DOHH2 (cell line): ENCODE measurements around the gene KCTD12.

ENCODE experiments used
- H3F3A ChIP-seq: fragments of 200-600 bp; sonication (generic), shearing (Covaris generic); 2 replicates; pipeline ENCODE4 v1.6.0; 2016; ENCODE audit warnings: antibody characterized with exemption, mild to moderate bottlenecking; ENCODE audit not compliant: control insufficient read depth, insufficient read depth
- H3K27ac ChIP-seq: fragments of 200-600 bp; sonication (generic); 2 replicates; pipeline ENCODE4 v1.5.1; 2014; ENCODE audit warnings: low read depth, mild to moderate bottlenecking, low read length, moderate library complexity
- H3K27me3 ChIP-seq: fragments of 200-600 bp; sonication (generic); 2 replicates; pipeline ENCODE4 v1.6.1; 2014; ENCODE audit warnings: mild to moderate bottlenecking, low read length, mixed read lengths; ENCODE audit not compliant: control insufficient read depth
- H3K36me3 ChIP-seq: fragments of 200-600 bp; sonication (generic); 2 replicates; pipeline ENCODE4 v1.6.1; 2014; ENCODE audit warnings: mild to moderate bottlenecking, low read length, moderate library complexity, mixed read lengths; ENCODE audit not compliant: control insufficient read depth
- H3K4me1 ChIP-seq: fragments of 200-600 bp; sonication (generic); 2 replicates; pipeline ENCODE4 v1.6.1; 2014; ENCODE audit warnings: mild to moderate bottlenecking, low read length, mixed read lengths; ENCODE audit not compliant: control insufficient read depth
- H3K4me2 ChIP-seq: fragments of 200-600 bp; sonication (generic); 2 replicates; pipeline ENCODE4 v1.6.0; 2014; ENCODE audit warnings: mild to moderate bottlenecking, low read length, moderate library complexity
- H3K4me3 ChIP-seq: fragments of 200-600 bp; sonication (generic); 2 replicates; pipeline ENCODE4 v1.5.1; 2014; ENCODE audit warnings: mild to moderate bottlenecking, low read length, mixed read lengths
- H3K79me2 ChIP-seq: fragments of 200-600 bp; sonication (generic); 2 replicates; pipeline ENCODE4 v1.6.1; 2014; ENCODE audit warnings: mild to moderate bottlenecking, low read length, mixed read lengths; ENCODE audit not compliant: control insufficient read depth
- H3K9me2 ChIP-seq: fragments of 200-600 bp; sonication (generic); replicated peaks from 2 replicates; pipeline ENCODE4 v1.6.1; 2014; ENCODE audit warnings: mild to moderate bottlenecking, low read length, mixed read lengths; ENCODE audit not compliant: control insufficient read depth
- H3K9me3 ChIP-seq: fragments of 200-600 bp; sonication (generic); 2 replicates; pipeline ENCODE4 v1.6.1; 2014; ENCODE audit warnings: antibody characterized with exemption, low read length, mixed read lengths; ENCODE audit not compliant: control insufficient read depth, insufficient read depth
- H4K20me1 ChIP-seq: fragments of 200-600 bp; sonication (generic); 2 replicates; pipeline ENCODE4 v1.6.0; 2014; ENCODE audit warnings: low read depth, mild to moderate bottlenecking, antibody characterized with exemption, low read length, moderate library complexity; ENCODE audit not compliant: control insufficient read depth, insufficient read depth
- EZH2phosphoT487 ChIP-seq: fragments of 200-600 bp; sonication (generic); IDR thresholded peaks from 2 replicates; pipeline ENCODE4 v1.6.1; 2017; ENCODE audit warnings: borderline replicate concordance, mild to moderate bottlenecking, antibody characterized with exemption, low read length, moderate library complexity, mixed read lengths
- TF ChIP-seq, protein P1 (sequence below): fragments of 200-600 bp; sonication (generic); IDR thresholded peaks from one replicate; pipeline ENCODE4 v1.5.1; 2014; ENCODE audit warnings: antibody characterized with exemption, mild to moderate bottlenecking, low read depth, low read length; ENCODE audit not compliant: poor library complexity, severe bottlenecking

KCTD12 gene

DNA sequence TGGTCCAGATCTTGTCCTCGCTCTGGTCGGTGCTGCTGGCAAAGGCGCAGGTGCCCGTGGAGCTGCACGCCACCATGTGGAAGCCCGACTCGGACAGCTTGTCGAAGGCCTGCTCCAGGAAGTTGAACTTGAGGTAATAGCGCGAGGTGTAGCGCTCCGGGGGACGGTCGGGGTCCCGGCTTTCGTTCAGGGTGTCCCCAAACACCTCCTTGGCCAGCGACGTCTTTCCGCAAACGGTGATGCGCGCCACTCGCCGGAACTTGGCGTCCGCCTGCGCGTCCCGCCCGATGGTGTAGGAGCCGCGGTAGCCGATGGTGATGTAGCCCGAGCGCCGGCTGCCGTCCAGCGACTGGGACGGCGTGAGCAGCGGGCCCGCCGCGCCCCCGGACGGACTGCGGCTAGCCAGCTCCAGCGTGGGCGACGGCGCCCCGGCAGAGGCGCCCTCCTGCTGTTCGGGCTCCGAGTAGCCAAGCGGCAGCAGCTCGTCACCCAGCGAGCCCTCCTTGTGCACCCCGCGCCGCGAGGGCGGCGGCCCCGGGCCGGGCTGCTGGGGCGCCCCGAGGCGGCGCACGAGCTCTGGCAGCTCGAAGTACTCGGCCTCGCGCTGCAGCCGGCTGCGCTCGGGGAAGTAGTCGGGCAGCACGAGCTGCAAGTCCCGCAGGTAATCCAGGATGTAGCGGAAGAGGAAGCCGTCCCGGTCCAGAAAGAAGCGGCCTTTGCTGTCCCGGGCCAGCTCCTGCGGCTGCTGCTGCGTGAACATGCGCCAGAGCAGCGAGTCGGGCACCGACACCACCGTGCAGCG, 801 bp downstream of the KCTD12 start:
- H4K20me1 ChIP-seq: no peaks in the 10 kb centered on the region
- no peaks in the 10 kb centered on the region for H3K9me2 ChIP-seq
- no peaks in the 10 kb centered on the region for H3K79me2 ChIP-seq
- H3F3A ChIP-seq: no peaks in the 10 kb centered on the region
- H3K4me2 ChIP-seq: peak overlapping the region; percentile 71
- TF ChIP-seq, protein P1, sequence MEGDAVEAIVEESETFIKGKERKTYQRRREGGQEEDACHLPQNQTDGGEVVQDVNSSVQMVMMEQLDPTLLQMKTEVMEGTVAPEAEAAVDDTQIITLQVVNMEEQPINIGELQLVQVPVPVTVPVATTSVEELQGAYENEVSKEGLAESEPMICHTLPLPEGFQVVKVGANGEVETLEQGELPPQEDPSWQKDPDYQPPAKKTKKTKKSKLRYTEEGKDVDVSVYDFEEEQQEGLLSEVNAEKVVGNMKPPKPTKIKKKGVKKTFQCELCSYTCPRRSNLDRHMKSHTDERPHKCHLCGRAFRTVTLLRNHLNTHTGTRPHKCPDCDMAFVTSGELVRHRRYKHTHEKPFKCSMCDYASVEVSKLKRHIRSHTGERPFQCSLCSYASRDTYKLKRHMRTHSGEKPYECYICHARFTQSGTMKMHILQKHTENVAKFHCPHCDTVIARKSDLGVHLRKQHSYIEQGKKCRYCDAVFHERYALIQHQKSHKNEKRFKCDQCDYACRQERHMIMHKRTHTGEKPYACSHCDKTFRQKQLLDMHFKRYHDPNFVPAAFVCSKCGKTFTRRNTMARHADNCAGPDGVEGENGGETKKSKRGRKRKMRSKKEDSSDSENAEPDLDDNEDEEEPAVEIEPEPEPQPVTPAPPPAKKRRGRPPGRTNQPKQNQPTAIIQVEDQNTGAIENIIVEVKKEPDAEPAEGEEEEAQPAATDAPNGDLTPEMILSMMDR: no peak
- TF ChIP-seq EZH2phosphoT487: 0 out of 2 replicates have a peak, but pooled peaks have one; percentile 77
- H3K4me1 ChIP-seq: peaks cover 10% of the 10 kb centered on the region
- peak overlapping the region; percentile 69 for H3K4me3 ChIP-seq
- no peak overlapping the region for H3K27ac ChIP-seq
- no peaks in the 10 kb centered on the region for H3K9me3 ChIP-seq
- no peaks in the 10 kb centered on the region for H3K36me3 ChIP-seq
- H3K27me3 ChIP-seq: peaks cover 54% of the 10 kb centered on the region

DNA sequence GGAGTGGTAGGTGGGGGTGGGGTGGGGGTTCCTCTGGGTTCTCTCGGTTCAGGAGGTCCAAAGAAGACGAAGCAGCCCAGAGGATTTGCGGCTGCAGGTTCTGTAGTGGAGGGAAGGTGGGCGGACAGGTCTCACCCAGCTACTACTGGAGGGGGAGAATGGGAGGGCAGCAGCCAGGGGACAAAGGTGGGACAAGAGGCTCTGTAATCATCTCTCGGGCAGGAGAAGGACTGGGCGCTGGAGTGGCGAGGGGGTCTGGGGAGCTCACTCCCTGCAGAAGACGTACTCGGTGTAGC, 1.4 kb downstream of the KCTD12 start:
- H3K9me3 ChIP-seq: no peaks in the 10 kb centered on the region
- H3K4me2 ChIP-seq: peak overlapping the region; percentile 71
- no peak overlapping the region for H3K27ac ChIP-seq
- no peaks in the 10 kb centered on the region for H3K36me3 ChIP-seq
- peaks cover 10% of the 10 kb centered on the region for H3K4me1 ChIP-seq
- H3K9me2 ChIP-seq: no peaks in the 10 kb centered on the region
- H3K79me2 ChIP-seq: no peaks in the 10 kb centered on the region
- no peaks in the 10 kb centered on the region for H4K20me1 ChIP-seq
- TF ChIP-seq EZH2phosphoT487: no peak
- TF ChIP-seq, protein P1: no peak
- H3F3A ChIP-seq: no peaks in the 10 kb centered on the region
- peaks cover 51% of the 10 kb centered on the region for H3K27me3 ChIP-seq
- H3K4me3 ChIP-seq: peak overlapping the region; percentile 69

DNA sequence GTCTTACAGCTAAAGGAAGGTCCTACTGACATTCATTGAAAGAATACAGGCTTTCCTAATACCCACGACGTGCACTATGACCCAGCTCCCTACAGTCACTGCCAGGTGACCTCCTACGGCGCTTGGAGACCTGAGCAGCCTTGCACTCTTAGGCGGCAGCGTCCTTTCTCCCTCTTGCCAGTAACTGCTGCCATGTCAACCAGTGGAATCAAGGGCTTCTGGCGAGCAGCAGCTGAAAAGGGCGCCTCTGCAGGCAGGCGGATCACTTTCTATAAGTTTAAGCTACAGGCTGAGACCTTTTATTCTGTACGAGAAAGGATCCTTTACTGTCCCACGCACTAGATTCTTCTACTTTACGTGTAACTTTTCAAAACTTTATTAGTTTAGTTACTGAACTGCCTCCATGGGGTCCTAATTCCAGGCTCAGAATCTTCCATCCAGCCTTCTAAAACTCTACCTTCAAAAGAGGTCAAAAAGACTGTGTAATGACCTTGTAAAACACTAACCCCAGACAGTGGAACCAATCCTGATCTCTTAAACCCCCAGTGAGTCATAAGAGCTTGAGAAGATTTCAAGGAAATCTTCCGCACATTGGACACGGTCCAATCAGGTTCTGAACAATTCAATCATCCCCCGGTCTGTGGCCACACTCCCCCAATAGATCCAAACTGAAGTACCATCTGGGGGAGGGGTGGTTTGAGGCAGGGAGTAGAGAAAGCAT, 1.9 kb downstream of the KCTD12 start:
- peak overlapping the region; percentile 71; the same call in 1 of the 2 replicates for H3K4me2 ChIP-seq
- peak overlapping the region; percentile 69; the same call in 1 of the 2 replicates for H3K4me3 ChIP-seq
- H3K9me2 ChIP-seq: no peaks in the 10 kb centered on the region
- no peak; the same call in 1 of the 2 replicates for TF ChIP-seq EZH2phosphoT487
- TF ChIP-seq, protein P1: no peak
- no peaks in the 10 kb centered on the region for H3F3A ChIP-seq
- no peaks in the 10 kb centered on the region for H3K36me3 ChIP-seq
- H3K9me3 ChIP-seq: no peaks in the 10 kb centered on the region
- H4K20me1 ChIP-seq: no peaks in the 10 kb centered on the region
- H3K27ac ChIP-seq: no peak overlapping the region
- peaks cover 46% of the 10 kb centered on the region for H3K27me3 ChIP-seq
- H3K4me1 ChIP-seq: peaks cover 14% of the 10 kb centered on the region
- no peaks in the 10 kb centered on the region for H3K79me2 ChIP-seq
